HL-60 (cell line): ENCODE measurements around the gene WDR37.

ENCODE experiments used
- DNase-seq, 2 experiments: peaks; one replicate each; pipeline ENCODE4 v3.0.0-alpha.2; 2010 to 2020; ENCODE audit warnings: low read depth in 1 of 2, low spot score in 1 of 2
- H3K27ac ChIP-seq: fragments of 250-450 bp; sonication (Bioruptor Pico); replicated peaks from 2 replicates; pipeline ENCODE4 v1.5.1; 2020; ENCODE audit warnings: mild to moderate bottlenecking, moderate library complexity
- H3K27me3 ChIP-seq: fragments of 250-450 bp; sonication (Bioruptor Pico); 2 replicates; pipeline ENCODE4 v1.5.1; 2021; ENCODE audit warnings: mild to moderate bottlenecking, moderate library complexity; ENCODE audit not compliant: insufficient read depth, poor library complexity, severe bottlenecking
- H3K4me3 ChIP-seq: replicated peaks from 2 replicates; pipeline ENCODE4 v1.5.1; 2011; ENCODE audit warnings: mild to moderate bottlenecking, control low read depth, low read length; ENCODE audit not compliant: insufficient read depth
- GABPA ChIP-seq: IDR thresholded peaks from 2 replicates; pipeline ENCODE4 v1.6.1; 2012; ENCODE audit warnings: low read depth
- POLR2AphosphoS5 ChIP-seq: IDR thresholded peaks from 2 replicates; pipeline ENCODE4 v1.6.1; 2012; ENCODE audit warnings: low read depth
- SPI1 ChIP-seq: IDR thresholded peaks from 2 replicates; pipeline ENCODE4 v1.6.1; 2012; ENCODE audit warnings: low read depth, mild to moderate bottlenecking, borderline replicate concordance
- TF ChIP-seq, protein P1 (sequence below): IDR thresholded peaks from 2 replicates; pipeline ENCODE4 v1.6.1; 2012; ENCODE audit warnings: low read depth; ENCODE audit not compliant: insufficient replicate concordance
- TF ChIP-seq, protein P2 (sequence below): IDR thresholded peaks from one replicate; pipeline ENCODE4 v1.5.1; 2011; ENCODE audit warnings: low read length, control low read depth, inconsistent platforms; ENCODE audit not compliant: insufficient read depth

Gene WDR37

DNA sequence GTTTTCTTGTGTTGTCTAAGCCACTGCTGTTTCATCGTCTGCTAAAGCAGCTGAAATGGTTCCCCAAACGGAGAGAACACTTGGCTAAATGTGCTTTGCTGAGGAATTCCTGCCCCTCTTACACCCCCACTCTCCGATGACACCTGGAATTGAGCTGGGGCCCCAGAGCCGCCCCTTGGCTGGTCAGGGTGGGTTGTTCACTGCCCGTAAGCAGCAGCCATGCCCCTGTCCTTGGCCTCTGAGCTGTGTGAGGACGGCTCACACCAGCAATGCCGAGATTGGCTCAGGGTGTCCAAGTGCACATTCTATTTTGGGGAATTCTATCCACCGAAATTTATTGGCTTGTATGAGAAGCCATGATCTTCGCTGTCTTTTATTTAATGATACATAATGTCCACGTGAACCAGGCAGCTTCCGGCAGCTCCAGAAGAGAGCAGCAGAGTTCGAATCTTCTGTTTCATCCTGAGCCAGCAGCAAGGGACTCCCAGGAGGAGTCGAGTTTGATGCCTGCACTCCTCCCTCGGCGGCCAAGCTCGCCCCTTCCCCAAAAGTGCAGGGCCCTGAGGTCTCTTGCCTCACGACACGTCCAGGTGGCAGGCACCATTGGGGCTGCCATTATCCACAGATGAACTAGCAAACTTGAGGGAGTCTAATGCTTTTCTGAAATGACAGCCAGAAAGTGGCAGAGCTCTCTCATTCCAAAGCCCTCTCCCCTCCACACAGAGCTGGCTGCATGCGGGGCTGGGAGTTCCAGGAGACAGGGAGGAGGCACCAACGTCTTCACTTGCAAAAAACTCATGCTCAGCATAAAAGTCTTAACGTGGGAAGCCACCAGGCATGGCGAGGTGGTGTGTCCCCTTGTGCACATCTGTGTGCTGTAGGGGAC lies 114.0 kb downstream of the WDR37 start:
- Histone ChIP-seq H3K27me3 (no peaks in the 10 kb centered on the region), H3K4me3 (no peak overlapping the region), H3K27ac (no peak overlapping the region)
- TF ChIP-seq SPI1 = no peak
- no peak for DNase-seq

DNA sequence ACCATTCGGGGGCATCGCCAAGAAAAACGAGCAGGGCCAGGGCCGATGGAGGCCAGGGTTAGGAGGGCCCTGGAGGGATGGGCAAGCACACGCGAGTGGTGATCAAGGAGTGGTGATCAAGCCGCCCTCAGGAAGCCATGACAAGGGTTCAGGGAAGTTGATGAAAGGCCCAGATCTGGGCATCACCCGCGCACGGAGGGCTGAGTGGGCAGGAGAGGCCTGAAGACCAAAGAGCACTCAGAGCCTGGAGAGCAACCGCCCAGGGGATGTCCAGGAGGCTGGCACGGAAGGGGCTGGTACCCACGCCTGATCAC lies 114.6 kb downstream of the WDR37 start:
- TF ChIP-seq, protein P1, sequence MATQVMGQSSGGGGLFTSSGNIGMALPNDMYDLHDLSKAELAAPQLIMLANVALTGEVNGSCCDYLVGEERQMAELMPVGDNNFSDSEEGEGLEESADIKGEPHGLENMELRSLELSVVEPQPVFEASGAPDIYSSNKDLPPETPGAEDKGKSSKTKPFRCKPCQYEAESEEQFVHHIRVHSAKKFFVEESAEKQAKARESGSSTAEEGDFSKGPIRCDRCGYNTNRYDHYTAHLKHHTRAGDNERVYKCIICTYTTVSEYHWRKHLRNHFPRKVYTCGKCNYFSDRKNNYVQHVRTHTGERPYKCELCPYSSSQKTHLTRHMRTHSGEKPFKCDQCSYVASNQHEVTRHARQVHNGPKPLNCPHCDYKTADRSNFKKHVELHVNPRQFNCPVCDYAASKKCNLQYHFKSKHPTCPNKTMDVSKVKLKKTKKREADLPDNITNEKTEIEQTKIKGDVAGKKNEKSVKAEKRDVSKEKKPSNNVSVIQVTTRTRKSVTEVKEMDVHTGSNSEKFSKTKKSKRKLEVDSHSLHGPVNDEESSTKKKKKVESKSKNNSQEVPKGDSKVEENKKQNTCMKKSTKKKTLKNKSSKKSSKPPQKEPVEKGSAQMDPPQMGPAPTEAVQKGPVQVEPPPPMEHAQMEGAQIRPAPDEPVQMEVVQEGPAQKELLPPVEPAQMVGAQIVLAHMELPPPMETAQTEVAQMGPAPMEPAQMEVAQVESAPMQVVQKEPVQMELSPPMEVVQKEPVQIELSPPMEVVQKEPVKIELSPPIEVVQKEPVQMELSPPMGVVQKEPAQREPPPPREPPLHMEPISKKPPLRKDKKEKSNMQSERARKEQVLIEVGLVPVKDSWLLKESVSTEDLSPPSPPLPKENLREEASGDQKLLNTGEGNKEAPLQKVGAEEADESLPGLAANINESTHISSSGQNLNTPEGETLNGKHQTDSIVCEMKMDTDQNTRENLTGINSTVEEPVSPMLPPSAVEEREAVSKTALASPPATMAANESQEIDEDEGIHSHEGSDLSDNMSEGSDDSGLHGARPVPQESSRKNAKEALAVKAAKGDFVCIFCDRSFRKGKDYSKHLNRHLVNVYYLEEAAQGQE = no peak
- no peak for TF ChIP-seq GABPA
- TF ChIP-seq POLR2AphosphoS5 = no peak
- TF ChIP-seq SPI1 = no peak
- TF ChIP-seq, protein P2, sequence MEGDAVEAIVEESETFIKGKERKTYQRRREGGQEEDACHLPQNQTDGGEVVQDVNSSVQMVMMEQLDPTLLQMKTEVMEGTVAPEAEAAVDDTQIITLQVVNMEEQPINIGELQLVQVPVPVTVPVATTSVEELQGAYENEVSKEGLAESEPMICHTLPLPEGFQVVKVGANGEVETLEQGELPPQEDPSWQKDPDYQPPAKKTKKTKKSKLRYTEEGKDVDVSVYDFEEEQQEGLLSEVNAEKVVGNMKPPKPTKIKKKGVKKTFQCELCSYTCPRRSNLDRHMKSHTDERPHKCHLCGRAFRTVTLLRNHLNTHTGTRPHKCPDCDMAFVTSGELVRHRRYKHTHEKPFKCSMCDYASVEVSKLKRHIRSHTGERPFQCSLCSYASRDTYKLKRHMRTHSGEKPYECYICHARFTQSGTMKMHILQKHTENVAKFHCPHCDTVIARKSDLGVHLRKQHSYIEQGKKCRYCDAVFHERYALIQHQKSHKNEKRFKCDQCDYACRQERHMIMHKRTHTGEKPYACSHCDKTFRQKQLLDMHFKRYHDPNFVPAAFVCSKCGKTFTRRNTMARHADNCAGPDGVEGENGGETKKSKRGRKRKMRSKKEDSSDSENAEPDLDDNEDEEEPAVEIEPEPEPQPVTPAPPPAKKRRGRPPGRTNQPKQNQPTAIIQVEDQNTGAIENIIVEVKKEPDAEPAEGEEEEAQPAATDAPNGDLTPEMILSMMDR = no peak
- Histone ChIP-seq H3K27me3 (no peaks in the 10 kb centered on the region), H3K27ac (no peak overlapping the region)

DNA sequence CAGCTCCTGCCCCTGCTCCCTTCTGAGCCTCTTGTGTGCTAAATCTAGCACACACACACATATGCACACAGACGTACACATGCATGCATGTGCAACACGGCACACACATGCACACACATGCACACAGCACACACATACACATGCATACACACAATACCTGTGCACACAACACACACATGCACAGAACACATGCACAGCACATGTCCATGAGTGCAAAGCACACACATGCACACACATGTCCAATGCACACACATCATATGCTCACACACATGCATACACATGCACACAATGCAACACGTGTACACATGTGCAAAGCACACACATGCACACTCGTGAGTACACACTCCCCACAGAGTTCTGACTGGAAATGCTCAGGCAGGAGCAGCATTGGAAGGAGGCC lies 115.0 kb downstream of the WDR37 start:
- no peak for TF ChIP-seq POLR2AphosphoS5
- no peak for TF ChIP-seq GABPA
- TF ChIP-seq, protein P1 = no peak
- TF ChIP-seq, protein P2 = no peak
- no peak for TF ChIP-seq SPI1

More for the DNA sequence above, 114.6 kb downstream of the WDR37 start:
- no peak overlapping the region for H3K4me3 ChIP-seq
- DNase-seq = no peak

DNA sequence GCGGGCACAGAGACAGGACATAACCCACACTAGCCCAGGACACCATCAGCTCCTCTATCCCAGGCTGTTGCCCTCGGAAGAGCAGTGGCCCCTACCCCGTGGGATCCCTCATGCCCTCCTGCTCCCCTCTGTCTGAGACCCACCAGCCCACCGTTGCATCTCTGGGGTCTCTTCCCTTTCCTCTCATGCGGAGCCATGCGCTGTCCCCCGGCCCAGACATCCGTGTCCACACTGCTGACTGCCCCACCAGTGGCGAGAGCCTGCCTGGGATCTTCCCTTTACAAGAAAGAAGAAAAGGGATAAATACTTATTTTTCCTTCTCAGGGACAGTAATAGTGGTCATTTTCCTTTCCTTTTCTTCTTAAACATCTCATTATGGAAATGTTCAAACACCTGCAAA lies 115.4 kb downstream of the WDR37 start:
- TF ChIP-seq, protein P2 = no peak
- TF ChIP-seq POLR2AphosphoS5 = no peak
- TF ChIP-seq, protein P1 = no peak
- no peak for TF ChIP-seq GABPA
- no peak for TF ChIP-seq SPI1
- no peaks in the 10 kb centered on the region for H3K27me3 ChIP-seq
- DNase-seq = no peak
- H3K4me3 ChIP-seq = no peak overlapping the region
- H3K27ac ChIP-seq = no peak overlapping the region

More for the DNA sequence above, 115.0 kb downstream of the WDR37 start:
- Histone ChIP-seq H3K27me3 (no peaks in the 10 kb centered on the region), H3K27ac (no peak overlapping the region), H3K4me3 (no peak overlapping the region)
- DNase-seq = no peak
